HEK293 (cell line): ENCODE measurements around the gene STYX.
"Not testable (repeated sequence)": the region's sequence is repeated elsewhere in the genome, so short reads cannot be mapped to it uniquely, and the experiment has no call there.

ENCODE experiments used
- CTCF ChIP-seq: fragments of 450-650 bp; formaldehyde crosslinking; IDR thresholded peaks from 2 replicates; pipeline ENCODE4 v1.5.1; 2016; ENCODE audit warnings: missing biosample characterization, missing genetic modification characterization
- GFI1B ChIP-seq: fragments of 450-650 bp; formaldehyde crosslinking; IDR thresholded peaks from 2 replicates; pipeline ENCODE4 v1.5.1; 2016; ENCODE audit warnings: missing biosample characterization, missing genetic modification characterization
- SP2 ChIP-seq: fragments of 450-650 bp; formaldehyde crosslinking; IDR thresholded peaks from 2 replicates; pipeline ENCODE4 v1.5.1; 2016; ENCODE audit warnings: missing biosample characterization, missing genetic modification characterization
- TCF7L2 ChIP-seq: IDR thresholded peaks from 2 replicates; pipeline ENCODE4 v1.6.1; 2011; ENCODE audit warnings: low read depth, mild to moderate bottlenecking, inconsistent platforms, low read length, moderate library complexity, borderline replicate concordance
- ZNF112 ChIP-seq: fragments of 450-650 bp; formaldehyde crosslinking; IDR thresholded peaks from 2 replicates; pipeline ENCODE4 v1.5.0; 2017; ENCODE audit warnings: missing biosample characterization, missing genetic modification characterization
- ZNF114 ChIP-seq: fragments of 450-650 bp; formaldehyde crosslinking; IDR thresholded peaks from 2 replicates; pipeline ENCODE4 v1.5.0; 2017; ENCODE audit warnings: missing biosample characterization, missing genetic modification characterization
- ZNF121 ChIP-seq: fragments of 450-650 bp; formaldehyde crosslinking; IDR thresholded peaks from 2 replicates; pipeline ENCODE4 v1.5.1; 2016; ENCODE audit warnings: missing biosample characterization, missing genetic modification characterization
- ZNF37A ChIP-seq: fragments of 450-650 bp; IDR thresholded peaks from 2 replicates; pipeline ENCODE4 v1.5.1; 2018; ENCODE audit warnings: missing biosample characterization, missing genetic modification characterization
- ZNF692 ChIP-seq: fragments of 450-650 bp; formaldehyde crosslinking; IDR thresholded peaks from 2 replicates; pipeline ENCODE4 v1.5.1; 2016; ENCODE audit warnings: missing biosample characterization, missing genetic modification characterization
- TF ChIP-seq, protein P1 (sequence below): fragments of 450-650 bp; formaldehyde crosslinking; IDR thresholded peaks from 2 replicates; pipeline ENCODE4 v1.5.1; 2017; ENCODE audit warnings: missing biosample characterization, missing genetic modification characterization

DNA sequence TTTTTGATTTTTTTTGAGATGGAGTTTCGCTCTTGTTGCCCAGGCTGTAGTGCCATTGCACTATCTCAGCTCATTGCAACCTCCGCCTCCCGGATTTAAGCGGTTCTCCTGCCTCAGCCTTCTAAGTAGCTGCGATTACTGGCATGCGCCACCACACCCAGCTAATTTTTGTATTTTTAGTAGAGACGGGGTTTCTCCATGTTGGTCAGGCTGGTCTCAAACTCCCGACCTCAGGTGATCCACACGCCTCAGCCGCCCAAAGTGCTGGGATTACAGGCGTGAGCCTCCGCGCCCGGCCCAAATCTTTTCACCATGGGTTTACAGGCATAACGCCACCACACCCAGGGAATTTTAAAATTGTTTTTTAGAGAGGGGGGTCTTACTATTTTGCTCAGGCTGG is 931 bp upstream of the STYX start:
- TF ChIP-seq CTCF (tag by site-specific recombination); ZNF37A (tag by site-specific recombination); SP2 (tag by site-specific recombination); TCF7L2; ZNF112; ZNF692 (tag by site-specific recombination); ZNF121; ZNF114 (tag by site-specific recombination); GFI1B (tag by site-specific recombination): not testable (repeated sequence)
- TF ChIP-seq, protein P1, sequence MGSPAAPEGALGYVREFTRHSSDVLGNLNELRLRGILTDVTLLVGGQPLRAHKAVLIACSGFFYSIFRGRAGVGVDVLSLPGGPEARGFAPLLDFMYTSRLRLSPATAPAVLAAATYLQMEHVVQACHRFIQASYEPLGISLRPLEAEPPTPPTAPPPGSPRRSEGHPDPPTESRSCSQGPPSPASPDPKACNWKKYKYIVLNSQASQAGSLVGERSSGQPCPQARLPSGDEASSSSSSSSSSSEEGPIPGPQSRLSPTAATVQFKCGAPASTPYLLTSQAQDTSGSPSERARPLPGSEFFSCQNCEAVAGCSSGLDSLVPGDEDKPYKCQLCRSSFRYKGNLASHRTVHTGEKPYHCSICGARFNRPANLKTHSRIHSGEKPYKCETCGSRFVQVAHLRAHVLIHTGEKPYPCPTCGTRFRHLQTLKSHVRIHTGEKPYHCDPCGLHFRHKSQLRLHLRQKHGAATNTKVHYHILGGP: not testable (repeated sequence)
